Measurements from ENCODE around the gene LBP.
"Not testable (repeated sequence)": the region's sequence is repeated elsewhere in the genome, so short reads cannot be mapped to it uniquely, and the experiment has no call there.

LBP gene

GRCh38 chr20:38395751-38396395 is 49.6 kb downstream of the LBP start:
- DNase-seq (ENCODE audit: low read depth in 2 of 2), result not testable (repeated sequence)

DNA sequence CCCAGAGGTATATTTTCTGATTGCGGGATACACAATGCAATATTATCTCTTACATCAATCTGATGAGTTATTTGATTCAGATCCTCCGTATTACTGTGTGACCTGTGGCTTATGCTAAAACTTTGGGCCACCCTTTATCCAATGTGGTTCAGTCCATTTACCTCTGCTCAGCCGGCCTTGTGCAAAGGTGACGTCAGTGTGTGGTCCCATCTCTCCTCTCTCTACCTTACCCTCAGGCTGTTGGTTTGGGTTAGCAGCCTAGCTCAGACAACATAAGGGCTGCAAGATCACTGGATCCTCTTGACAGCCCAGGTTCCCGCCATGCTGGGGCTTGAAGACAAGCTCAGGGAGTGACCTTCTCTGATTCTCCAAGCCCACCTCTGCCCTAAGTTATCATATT is 55.8 kb downstream of the LBP start:
- no peak for DNase-seq (ENCODE audit: low read depth in 2 of 2)

- DNase-seq (ENCODE audit: low read depth in 2 of 2), result no peak
Observed at GRCh38 chr20:38402816-38403215, 56.5 kb downstream of the LBP start.

GRCh38 chr20:38404016-38404415 is 57.7 kb downstream of the LBP start:
- no peak for DNase-seq (ENCODE audit: low read depth in 2 of 2)

- no peak for DNase-seq (ENCODE audit: low read depth in 2 of 2)
Observed at GRCh38 chr20:38405132-38405531, 58.9 kb downstream of the LBP start.

DNA sequence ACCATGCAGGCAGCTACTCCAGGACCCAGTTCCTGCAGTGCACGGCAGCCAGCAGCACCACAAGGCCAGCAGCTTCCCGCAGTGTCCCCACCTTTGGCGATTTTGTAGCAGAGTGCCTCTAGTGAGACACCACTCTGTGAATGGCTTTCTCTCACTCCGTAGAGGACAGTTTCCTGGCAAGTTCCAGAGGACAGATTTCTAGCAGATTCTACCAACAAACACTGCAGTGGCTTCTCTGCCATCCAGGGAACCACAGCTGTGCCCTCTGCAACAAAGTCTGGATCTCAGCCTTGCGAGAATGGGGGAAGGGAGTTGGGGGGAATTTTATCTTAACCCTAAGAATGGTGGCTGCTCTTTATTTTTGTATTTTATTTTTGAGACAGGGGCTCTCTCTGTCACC is 60.2 kb downstream of the LBP start:
- DNase-seq (ENCODE audit: low read depth in 2 of 2), result no peak

- no peak for DNase-seq (ENCODE audit: low read depth in 2 of 2)
Observed at GRCh38 chr20:38407321-38407720, 61.0 kb downstream of the LBP start.

DNA sequence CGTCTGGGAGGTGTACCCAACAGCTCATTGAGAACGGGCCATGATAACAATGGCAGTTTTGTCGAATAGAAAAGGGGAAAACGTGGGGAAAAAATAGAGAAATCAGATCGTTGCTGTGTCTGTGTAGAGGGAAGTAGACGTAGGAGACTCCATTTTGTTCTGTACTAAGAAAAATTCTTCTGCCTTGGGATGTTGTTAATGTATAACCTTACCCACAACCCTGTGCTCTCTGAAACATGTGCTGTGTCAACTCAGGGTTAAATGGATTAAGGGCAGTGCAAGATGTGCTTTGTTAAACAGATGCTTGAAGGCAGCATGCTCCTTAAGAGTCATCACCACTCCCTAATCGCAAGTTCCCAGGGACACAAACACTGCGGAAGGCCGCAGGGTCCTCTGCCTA is 61.5 kb downstream of the LBP start:
- DNase-seq (ENCODE audit: low read depth in 2 of 2), result not testable (repeated sequence)

DNA sequence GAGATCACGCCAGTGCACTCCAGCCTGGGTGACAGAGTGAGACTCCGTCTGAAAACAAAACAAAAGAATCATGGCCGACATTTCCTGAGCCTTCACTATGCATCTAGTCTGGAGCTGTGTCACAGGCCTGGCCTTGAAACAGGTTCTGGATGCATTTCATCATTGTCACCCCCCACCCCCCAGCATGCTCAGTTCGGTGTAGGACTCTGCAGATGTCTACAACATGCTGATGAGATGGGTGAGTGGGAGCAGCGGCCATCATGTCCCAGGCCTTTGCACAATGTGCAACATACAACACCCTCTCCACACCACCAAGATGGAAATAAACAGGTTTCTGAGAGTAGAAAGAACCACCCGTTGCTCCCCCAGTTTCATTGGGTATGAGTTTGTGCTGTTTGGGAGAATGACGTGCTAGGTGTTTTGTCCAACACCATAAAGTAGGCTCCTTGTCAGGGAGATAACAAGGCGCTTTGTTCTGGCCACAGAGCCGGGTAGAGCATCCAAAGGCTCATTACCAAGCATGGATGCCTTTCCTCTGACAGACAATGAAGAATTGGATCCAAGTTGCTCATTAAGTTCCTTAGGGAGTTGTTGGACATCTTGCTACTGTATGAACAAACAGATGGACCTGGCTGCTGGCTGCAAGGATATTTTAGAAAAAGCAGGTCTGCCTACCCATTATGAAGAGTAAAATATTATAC is 66.7 kb downstream of the LBP start:
- DNase-seq (ENCODE audit: low read depth in 2 of 2), result no peak

DNA sequence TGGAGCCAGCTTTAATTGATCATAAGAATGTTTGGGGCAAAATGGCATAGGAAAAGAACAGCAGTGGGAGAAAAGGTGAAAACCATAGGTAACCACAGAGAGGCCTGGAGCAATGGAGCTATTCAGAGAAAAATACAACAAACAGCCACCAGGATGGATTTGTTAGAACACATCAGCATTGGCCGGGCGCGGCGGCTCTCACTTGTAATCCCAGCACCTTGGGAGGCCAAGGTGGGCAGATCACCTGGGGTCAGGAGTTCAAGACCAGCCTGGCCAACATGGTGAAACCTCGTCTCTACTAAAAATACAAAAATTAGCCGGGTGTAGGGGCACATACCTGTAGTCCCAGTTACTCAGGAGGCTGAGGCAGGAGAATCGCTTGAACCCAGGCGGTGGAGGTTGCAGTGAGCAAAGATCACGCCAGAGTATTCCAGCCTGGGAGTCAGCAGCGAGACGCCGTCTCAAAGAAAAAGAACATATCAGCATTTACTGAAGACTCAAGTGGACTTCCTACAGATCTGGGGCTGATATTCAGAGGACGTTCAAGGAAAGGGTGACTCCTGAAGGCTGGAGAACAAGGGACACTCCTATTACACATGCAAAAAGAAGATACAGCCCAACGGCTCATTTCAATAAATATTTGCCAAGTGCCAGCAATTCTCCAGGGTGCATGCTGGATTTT is 68.6 kb downstream of the LBP start:
- no peak for DNase-seq (ENCODE audit: low read depth in 2 of 2)

DNA sequence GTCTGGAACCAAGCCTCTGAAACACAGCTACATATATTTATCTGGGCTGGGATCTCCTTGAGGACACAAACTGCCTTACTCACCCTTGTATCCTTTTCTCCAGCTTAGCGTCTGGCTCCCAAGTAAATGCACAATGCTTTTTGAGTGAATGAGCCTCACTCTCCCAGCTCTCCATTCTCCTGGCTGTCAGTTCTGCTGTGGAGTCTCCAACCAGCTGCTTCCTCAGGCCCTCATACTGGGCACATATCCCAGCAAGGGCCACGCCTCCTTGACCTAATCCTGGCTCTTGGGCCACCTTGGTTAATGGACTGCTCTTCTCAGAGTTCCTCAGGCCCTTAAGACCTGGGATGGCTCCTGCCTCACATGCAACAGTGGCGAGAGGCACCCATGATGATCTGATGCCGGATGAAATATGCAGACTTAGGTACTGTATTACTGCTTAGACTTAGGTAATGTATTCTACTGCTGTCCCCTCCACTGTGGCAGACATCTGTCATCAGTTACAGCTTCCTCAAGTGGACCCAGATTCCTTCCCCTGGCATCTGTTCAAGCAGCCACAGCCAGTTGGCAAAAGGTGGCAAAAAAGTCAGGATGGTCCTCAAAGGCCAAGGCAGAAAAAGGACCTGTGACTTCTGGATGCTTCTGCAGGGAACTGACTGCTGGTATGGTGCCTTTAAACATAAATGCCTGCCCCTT is 72.4 kb downstream of the LBP start:
- DNase-seq (ENCODE audit: low read depth in 2 of 2), result no peak

- no peak for DNase-seq (ENCODE audit: low read depth in 2 of 2)
Observed at GRCh38 chr20:38420388-38421085, 74.3 kb downstream of the LBP start.

- no peak for DNase-seq (ENCODE audit: low read depth in 2 of 2)
Observed at GRCh38 chr20:38421915-38422314, 75.6 kb downstream of the LBP start.

DNA sequence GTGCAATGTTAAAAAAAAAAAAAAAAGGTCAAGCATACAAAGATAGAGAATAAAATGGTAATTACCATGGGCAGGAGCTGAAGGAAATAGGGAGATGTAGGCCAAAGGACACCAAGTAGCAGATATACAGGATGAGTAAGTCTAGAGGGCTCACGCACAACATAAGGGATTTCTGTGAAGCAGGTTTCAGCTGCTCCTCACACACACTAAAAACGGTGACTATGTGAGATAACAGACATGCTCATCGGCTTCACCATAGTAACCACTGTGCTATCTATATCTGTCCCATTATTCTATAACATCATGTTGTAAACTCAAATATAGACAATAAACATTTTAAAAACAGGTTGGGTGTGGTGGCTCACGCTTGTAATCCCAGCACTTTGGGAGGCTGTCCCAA is 77.3 kb downstream of the LBP start:
- DNase-seq (ENCODE audit: low read depth in 2 of 2), result no peak

GRCh38 chr20:38424401-38424800 is 78.1 kb downstream of the LBP start:
- DNase-seq (ENCODE audit: low read depth in 2 of 2), result no peak

DNA sequence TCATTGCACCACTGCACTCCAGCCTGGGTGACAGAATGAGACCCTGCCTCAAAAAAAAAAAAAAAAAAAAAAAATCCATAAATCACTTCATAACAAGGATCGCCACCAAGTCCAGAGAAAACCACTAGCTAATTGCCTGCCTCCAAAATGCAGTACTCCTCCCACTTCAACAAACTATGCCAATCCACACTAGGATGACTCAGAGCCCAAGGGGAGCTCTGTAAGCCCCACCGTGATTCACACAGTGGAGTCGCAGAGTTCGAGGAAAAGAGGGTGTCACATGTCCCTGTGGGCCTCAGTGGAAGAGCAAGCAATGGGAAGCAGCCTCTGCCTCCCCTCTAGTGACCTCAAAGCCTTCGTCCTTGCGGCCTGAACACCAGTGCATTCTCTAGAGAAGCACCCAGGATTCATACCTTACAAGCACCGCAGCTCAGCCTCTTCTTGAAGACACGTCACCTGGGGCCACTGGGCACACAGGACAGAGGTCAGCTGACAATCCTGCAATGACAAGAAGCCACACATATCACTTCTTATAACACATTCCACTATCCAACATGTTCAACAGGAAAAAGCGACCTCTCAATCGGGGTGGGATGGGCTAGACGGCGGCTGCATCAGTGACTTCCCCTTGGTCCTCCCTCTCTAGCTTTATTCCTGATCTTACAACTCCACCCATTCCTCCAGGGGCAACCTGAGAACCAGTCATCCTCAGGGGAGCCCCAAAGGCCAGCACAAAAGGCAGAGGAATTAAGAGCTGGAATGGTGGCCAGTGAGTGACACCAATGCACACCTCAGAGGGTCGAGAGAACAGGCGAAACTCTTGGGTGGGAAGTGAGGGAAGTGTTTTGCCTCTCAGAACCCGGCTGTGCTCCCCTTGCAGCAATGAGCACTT is 80.0 kb downstream of the LBP start:
- peak in 1 of 2 donors; percentile 9 for DNase-seq (ENCODE audit: low read depth in 2 of 2)

Measured in stimulated activated CD8-positive, alpha-beta memory T cell treated with anti-CD3 and anti-CD28 coated beads, Interleukin-7, amount 100 ng/mL, for 4 hours (primary cell).